ENCODE data around the gene UVRAG. TPM values are rescaled to one million over a fixed set of nuclear protein-coding genes. Genes with fewer than 3 reads are reported as not detected.

Gene UVRAG
- total RNA-seq, 1 donor from 2014 or later, result 34.0 TPM

DNA sequence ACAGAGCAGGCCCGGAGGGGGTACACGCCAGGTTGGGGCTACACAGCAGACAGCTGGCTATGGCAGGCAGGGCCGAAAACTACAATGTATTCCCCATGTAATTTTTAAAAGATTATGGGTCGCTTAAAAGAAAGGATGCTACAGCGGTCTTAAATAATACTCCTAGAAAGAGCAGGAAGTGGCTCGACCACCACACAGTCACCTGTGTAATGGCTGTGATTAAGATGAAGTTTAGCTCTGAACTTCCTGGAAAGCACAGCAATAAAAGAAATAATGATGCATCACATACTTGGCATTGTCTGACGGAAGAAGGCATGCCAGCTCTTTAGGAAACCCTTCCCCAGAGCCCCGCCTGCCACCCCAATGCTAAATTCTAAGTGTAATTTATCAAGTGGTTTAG, 358.7 kb downstream of the UVRAG start:
- Histone ChIP-seq H3K9me3 (ENCODE audit: low read depth) (no peaks in the 10 kb centered on the region), H3K27me3 (peaks cover 6% of the 10 kb centered on the region), H4K20me1 (ENCODE audit: low read depth) (no peaks in the 10 kb centered on the region), H3F3A (ENCODE audit: low read depth) (no peaks in the 10 kb centered on the region), H2AFZ (replicated peaks) (no peak overlapping the region), H3K4me3 (no peak overlapping the region), H3K27ac (no peak overlapping the region), H3K4me1 (peaks cover 5% of the 10 kb centered on the region), H3K36me3 (no peaks in the 10 kb centered on the region), H3K4me2 (no peak overlapping the region), H3K9ac (no peak overlapping the region), H3K79me2 (ENCODE audit: low read depth) (no peaks in the 10 kb centered on the region)
- Mint-ChIP-seq H3K27me3 (ENCODE audit: insufficient read depth, low read depth) (peaks cover 10% of the 10 kb centered on the region), H3K36me3 (peaks cover 3% of the 10 kb centered on the region), H3K27ac (no peak overlapping the region), H3K9me3 (peaks cover 3% of the 10 kb centered on the region), H3K4me3 (no peak overlapping the region), H3K4me1 (peaks cover 14% of the 10 kb centered on the region)
- TF ChIP-seq, protein P1, sequence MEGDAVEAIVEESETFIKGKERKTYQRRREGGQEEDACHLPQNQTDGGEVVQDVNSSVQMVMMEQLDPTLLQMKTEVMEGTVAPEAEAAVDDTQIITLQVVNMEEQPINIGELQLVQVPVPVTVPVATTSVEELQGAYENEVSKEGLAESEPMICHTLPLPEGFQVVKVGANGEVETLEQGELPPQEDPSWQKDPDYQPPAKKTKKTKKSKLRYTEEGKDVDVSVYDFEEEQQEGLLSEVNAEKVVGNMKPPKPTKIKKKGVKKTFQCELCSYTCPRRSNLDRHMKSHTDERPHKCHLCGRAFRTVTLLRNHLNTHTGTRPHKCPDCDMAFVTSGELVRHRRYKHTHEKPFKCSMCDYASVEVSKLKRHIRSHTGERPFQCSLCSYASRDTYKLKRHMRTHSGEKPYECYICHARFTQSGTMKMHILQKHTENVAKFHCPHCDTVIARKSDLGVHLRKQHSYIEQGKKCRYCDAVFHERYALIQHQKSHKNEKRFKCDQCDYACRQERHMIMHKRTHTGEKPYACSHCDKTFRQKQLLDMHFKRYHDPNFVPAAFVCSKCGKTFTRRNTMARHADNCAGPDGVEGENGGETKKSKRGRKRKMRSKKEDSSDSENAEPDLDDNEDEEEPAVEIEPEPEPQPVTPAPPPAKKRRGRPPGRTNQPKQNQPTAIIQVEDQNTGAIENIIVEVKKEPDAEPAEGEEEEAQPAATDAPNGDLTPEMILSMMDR (IDR thresholded peaks at IDR 0.05), result no peak
- no peak for TF ChIP-seq EZH2phosphoT487 (IDR thresholded peaks at IDR 0.05)
- no peak for TF ChIP-seq EZH2 (IDR thresholded peaks at IDR 0.05)
- DNase-seq (ENCODE audit: low spot score), result no peak

DNA sequence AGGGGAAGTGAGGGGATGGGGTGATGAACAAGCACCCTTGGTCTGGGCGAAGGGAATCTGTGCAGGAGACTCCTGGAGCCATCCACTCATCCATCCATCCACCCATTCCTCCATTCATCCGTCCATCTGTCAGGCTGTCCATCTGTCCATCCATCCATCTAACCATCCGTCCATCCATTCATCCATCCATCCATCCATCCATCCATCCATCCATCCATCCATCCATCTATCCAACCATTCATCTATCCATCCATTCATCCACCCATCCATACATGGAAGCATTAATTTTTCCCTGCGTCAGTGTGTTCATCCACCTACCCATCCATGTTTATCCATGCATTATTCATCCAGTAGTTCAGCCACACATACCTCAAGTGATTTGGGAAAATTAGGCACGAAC, 359.3 kb downstream of the UVRAG start:
- Histone ChIP-seq H3K4me1 (peaks cover 5% of the 10 kb centered on the region), H3K4me3 (no peak overlapping the region), H3K27ac (no peak overlapping the region), H3K36me3 (no peaks in the 10 kb centered on the region), H2AFZ (replicated peaks) (no peak overlapping the region), H4K20me1 (ENCODE audit: low read depth) (no peaks in the 10 kb centered on the region), H3F3A (ENCODE audit: low read depth) (no peaks in the 10 kb centered on the region), H3K9me3 (ENCODE audit: low read depth) (no peaks in the 10 kb centered on the region), H3K79me2 (ENCODE audit: low read depth) (no peaks in the 10 kb centered on the region), H3K4me2 (no peak overlapping the region), H3K27me3 (no peaks in the 10 kb centered on the region), H3K9ac (no peak overlapping the region)
- H3K27me3 Mint-ChIP-seq (ENCODE audit: insufficient read depth, low read depth), result peaks cover 10% of the 10 kb centered on the region
- H3K9me3 Mint-ChIP-seq, result peaks cover 3% of the 10 kb centered on the region
- peak overlapping the region; percentile 24 for H3K4me3 Mint-ChIP-seq
- TF ChIP-seq, protein P1 (IDR thresholded peaks at IDR 0.05), result no peak
- TF ChIP-seq EZH2phosphoT487 (IDR thresholded peaks at IDR 0.05) (no peak), EZH2 (IDR thresholded peaks at IDR 0.05) (no peak)
- no peak for DNase-seq (ENCODE audit: low spot score)
- H3K36me3 Mint-ChIP-seq, result peaks cover 3% of the 10 kb centered on the region
- H3K27ac Mint-ChIP-seq, result peak overlapping the region; percentile 52
- H3K4me1 Mint-ChIP-seq, result peaks cover 12% of the 10 kb centered on the region

DNA sequence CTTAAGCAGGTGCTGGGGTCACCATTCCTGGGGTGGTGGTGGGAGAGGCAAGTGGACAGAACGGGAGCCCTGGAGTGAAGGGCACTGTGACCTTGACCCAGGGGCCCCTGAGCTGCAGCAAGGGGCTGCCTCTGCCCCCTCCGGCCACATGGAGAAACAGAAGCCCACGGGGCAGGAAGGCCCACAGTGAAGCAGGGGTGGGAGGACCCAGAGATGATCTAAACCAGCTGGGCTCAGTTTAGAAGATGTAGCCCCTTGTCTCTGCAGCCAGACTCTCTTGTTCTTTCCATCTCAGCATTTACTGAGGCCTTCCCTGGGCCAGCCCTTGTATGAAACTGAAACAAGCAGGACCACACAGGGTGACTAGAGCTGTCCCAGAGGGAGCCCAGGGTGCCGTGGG, 360.8 kb downstream of the UVRAG start:
- H3K79me2 ChIP-seq (ENCODE audit: low read depth), result no peaks in the 10 kb centered on the region
- H3K4me1 ChIP-seq, result peaks cover 5% of the 10 kb centered on the region
- no peaks in the 10 kb centered on the region for H4K20me1 ChIP-seq (ENCODE audit: low read depth)
- DNase-seq (ENCODE audit: low spot score), result no peak
- Mint-ChIP-seq H3K27ac (peak overlapping the region; percentile 37), H3K36me3 (peaks cover 3% of the 10 kb centered on the region), H3K9me3 (peaks cover 3% of the 10 kb centered on the region), H3K4me1 (peaks cover 21% of the 10 kb centered on the region), H3K27me3 (ENCODE audit: insufficient read depth, low read depth) (peaks cover 10% of the 10 kb centered on the region), H3K4me3 (no peak overlapping the region)
- no peaks in the 10 kb centered on the region for H3K9me3 ChIP-seq (ENCODE audit: low read depth)
- H3F3A ChIP-seq (ENCODE audit: low read depth), result no peaks in the 10 kb centered on the region
- TF ChIP-seq EZH2phosphoT487 (IDR thresholded peaks at IDR 0.05), result no peak
- TF ChIP-seq EZH2 (IDR thresholded peaks at IDR 0.05), result no peak
- TF ChIP-seq, protein P1 (IDR thresholded peaks at IDR 0.05), result no peak
- no peak overlapping the region for H3K4me3 ChIP-seq
- H3K4me2 ChIP-seq, result no peak overlapping the region
- H3K27me3 ChIP-seq, result no peaks in the 10 kb centered on the region
- H3K36me3 ChIP-seq, result no peaks in the 10 kb centered on the region
- H3K9ac ChIP-seq, result no peak overlapping the region
- H2AFZ ChIP-seq (replicated peaks), result no peak overlapping the region
- no peak overlapping the region for H3K27ac ChIP-seq

All from neural progenitor cell (in vitro differentiated cells).